Mammary epithelial cell (primary cell): ENCODE data around the gene CH25H.

Source experiments
- EZH2 ChIP-seq: IDR thresholded peaks from 2 replicates; pipeline ENCODE4 v1.6.1; 2012; ENCODE audit warnings: low read length, inconsistent platforms, borderline replicate concordance
- TF ChIP-seq, protein P1 (sequence below), 2 donors: IDR thresholded peaks in 1 of 2; conservative IDR thresholded peaks in 1 of 2; 2 replicates each; pipeline ENCODE4 v1.5.1; 2011 to 2012; ENCODE audit warnings: inconsistent platforms in 2 of 2, low read length in 2 of 2, mild to moderate bottlenecking in 2 of 2, control low read depth in 1 of 2, low read depth in 1 of 2; ENCODE audit not compliant: insufficient read depth in 1 of 2; ENCODE audit errors: extremely low read depth in 1 of 2

- TF ChIP-seq, protein P1, sequence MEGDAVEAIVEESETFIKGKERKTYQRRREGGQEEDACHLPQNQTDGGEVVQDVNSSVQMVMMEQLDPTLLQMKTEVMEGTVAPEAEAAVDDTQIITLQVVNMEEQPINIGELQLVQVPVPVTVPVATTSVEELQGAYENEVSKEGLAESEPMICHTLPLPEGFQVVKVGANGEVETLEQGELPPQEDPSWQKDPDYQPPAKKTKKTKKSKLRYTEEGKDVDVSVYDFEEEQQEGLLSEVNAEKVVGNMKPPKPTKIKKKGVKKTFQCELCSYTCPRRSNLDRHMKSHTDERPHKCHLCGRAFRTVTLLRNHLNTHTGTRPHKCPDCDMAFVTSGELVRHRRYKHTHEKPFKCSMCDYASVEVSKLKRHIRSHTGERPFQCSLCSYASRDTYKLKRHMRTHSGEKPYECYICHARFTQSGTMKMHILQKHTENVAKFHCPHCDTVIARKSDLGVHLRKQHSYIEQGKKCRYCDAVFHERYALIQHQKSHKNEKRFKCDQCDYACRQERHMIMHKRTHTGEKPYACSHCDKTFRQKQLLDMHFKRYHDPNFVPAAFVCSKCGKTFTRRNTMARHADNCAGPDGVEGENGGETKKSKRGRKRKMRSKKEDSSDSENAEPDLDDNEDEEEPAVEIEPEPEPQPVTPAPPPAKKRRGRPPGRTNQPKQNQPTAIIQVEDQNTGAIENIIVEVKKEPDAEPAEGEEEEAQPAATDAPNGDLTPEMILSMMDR (conservative IDR thresholded peaks at IDR 0.05 in 1 of 2, IDR thresholded peaks at IDR 0.05 in 1 of 2; ENCODE audit: extremely low read depth in 1 of 2, insufficient read depth in 1 of 2, low read depth in 1 of 2, low read length in 2 of 2) = no peak
- TF ChIP-seq EZH2 = no peak
Observed at GRCh38 chr10:89240519-89240918, 33.4 kb upstream of the CH25H start.
